Progenitor cell of endocrine pancreas (in vitro differentiated cells): ENCODE data around the gene LRRC73. TPM values are rescaled to one million over a fixed set of nuclear protein-coding genes. Genes with fewer than 3 reads are reported as not detected.
"Not testable (repeated sequence)": the region's sequence is repeated elsewhere in the genome, so short reads cannot be mapped to it uniquely, and the experiment has no call there.

ENCODE experiments used
- DNase-seq: peaks from one replicate; pipeline ENCODE4 v3.0.0; 2021; ENCODE audit warnings: low spot score; ENCODE audit not compliant: unreplicated experiment
- H3K27ac Mint-ChIP-seq: 2 replicates; pipeline ENCODE4 v1.8.0; 2021; ENCODE audit warnings: mild to moderate bottlenecking, moderate library complexity, mixed read lengths
- H3K27me3 Mint-ChIP-seq: 2 replicates; pipeline ENCODE4 v1.8.0; 2021; ENCODE audit warnings: mixed read lengths
- H3K36me3 Mint-ChIP-seq: 2 replicates; pipeline ENCODE4 v1.8.0; 2022; ENCODE audit warnings: mixed read lengths; ENCODE audit not compliant: insufficient read depth
- H3K4me1 Mint-ChIP-seq: 2 replicates; pipeline ENCODE4 v1.8.0; 2021; ENCODE audit warnings: low read depth, mixed read lengths
- H3K4me3 Mint-ChIP-seq: 2 replicates; pipeline ENCODE4 v1.8.0; 2021; ENCODE audit warnings: low read depth, mild to moderate bottlenecking, moderate library complexity, mixed read lengths
- H3K9me3 Mint-ChIP-seq: 2 replicates; pipeline ENCODE4 v1.8.0; 2021; ENCODE audit warnings: low read depth, mixed read lengths
- CTCF ChIP-seq: fragments of 200-600 bp; sonication (generic); IDR thresholded peaks from one replicate; pipeline ENCODE4 v1.5.0; 2021; ENCODE audit warnings: antibody characterized with exemption, mild to moderate bottlenecking; ENCODE audit not compliant: unreplicated experiment
- total RNA-seq: library from RNA; stranded (reverse); gene quantifications from 2 replicates; pipeline ENCODE4 v1.2.1, GENCODE V29; 2021

LRRC73 gene
- total RNA-seq, 1 donor from 2014 or later, result 1.5 TPM

- H3K9me3 Mint-ChIP-seq, result no peaks in the 10 kb centered on the region
- no peaks in the 10 kb centered on the region for H3K4me1 Mint-ChIP-seq
- peaks cover 26% of the 10 kb centered on the region for H3K36me3 Mint-ChIP-seq
- H3K27me3 Mint-ChIP-seq, result no peaks in the 10 kb centered on the region
- no peak overlapping the region for H3K4me3 Mint-ChIP-seq
- DNase-seq, result no peak
- TF ChIP-seq CTCF, result no peak
- no peak overlapping the region for H3K27ac Mint-ChIP-seq
Observed at GRCh38 chr6:43541774-43542471, 31.8 kb upstream of the LRRC73 start.

GRCh38 chr6:43540507-43540906, 30.4 kb upstream of the LRRC73 start:
- Mint-ChIP-seq H3K9me3 (no peaks in the 10 kb centered on the region), H3K36me3 (peaks cover 20% of the 10 kb centered on the region), H3K27ac (no peak overlapping the region), H3K4me1 (no peaks in the 10 kb centered on the region), H3K4me3 (no peak overlapping the region), H3K27me3 (no peaks in the 10 kb centered on the region)
- no peak for TF ChIP-seq CTCF
- DNase-seq, result no peak

GRCh38 chr6:43539409-43539808, 29.3 kb upstream of the LRRC73 start:
- H3K4me1 Mint-ChIP-seq, H3K4me3 Mint-ChIP-seq, DNase-seq, H3K9me3 Mint-ChIP-seq, H3K27ac Mint-ChIP-seq, H3K27me3 Mint-ChIP-seq: not testable (repeated sequence)
- H3K36me3 Mint-ChIP-seq, result peaks cover 18% of the 10 kb centered on the region

- H3K27ac Mint-ChIP-seq, H3K4me1 Mint-ChIP-seq, H3K27me3 Mint-ChIP-seq, H3K9me3 Mint-ChIP-seq, H3K4me3 Mint-ChIP-seq, DNase-seq: not testable (repeated sequence)
- peaks cover 16% of the 10 kb centered on the region for H3K36me3 Mint-ChIP-seq
Observed at GRCh38 chr6:43538986-43539385, 28.8 kb upstream of the LRRC73 start.

- no peak for TF ChIP-seq CTCF
- Mint-ChIP-seq H3K27me3 (no peaks in the 10 kb centered on the region), H3K9me3 (no peaks in the 10 kb centered on the region), H3K4me1 (no peaks in the 10 kb centered on the region), H3K4me3 (no peak overlapping the region), H3K36me3 (peaks cover 8% of the 10 kb centered on the region), H3K27ac (no peak overlapping the region)
- DNase-seq, result no peak
Observed at GRCh38 chr6:43532201-43532600, 22.1 kb upstream of the LRRC73 start.

- DNase-seq, result no peak
- Mint-ChIP-seq H3K4me1 (no peaks in the 10 kb centered on the region), H3K27me3 (no peaks in the 10 kb centered on the region), H3K27ac (no peak overlapping the region), H3K9me3 (no peaks in the 10 kb centered on the region), H3K4me3 (no peak overlapping the region), H3K36me3 (peaks cover 18% of the 10 kb centered on the region)
- TF ChIP-seq CTCF, result no peak
Observed at GRCh38 chr6:43524483-43524961, 14.4 kb upstream of the LRRC73 start.
